Dendritic cell treated with granulocyte-macrophage colony-stimulating factor and Interleukin-4, amounts not matched to agents 40 ng/mL and 50 ng/mL, for 4 days (primary cell): ENCODE data around the gene SIT1.
"Not testable (repeated sequence)": the region's sequence is repeated elsewhere in the genome, so short reads cannot be mapped to it uniquely, and the experiment has no call there.

Experiments used
- H3K27ac Mint-ChIP-seq: one replicate; pipeline ENCODE4 v1.8.0; 2022; ENCODE audit warnings: mild to moderate bottlenecking, mixed read lengths
- H3K27me3 Mint-ChIP-seq: one replicate; pipeline ENCODE4 v1.8.0; 2022; ENCODE audit warnings: mild to moderate bottlenecking, mixed read lengths
- H3K36me3 Mint-ChIP-seq: one replicate; pipeline ENCODE4 v1.8.0; 2022; ENCODE audit warnings: low read depth, mixed read lengths
- H3K4me1 Mint-ChIP-seq: one replicate; pipeline ENCODE4 v1.8.0; 2022; ENCODE audit warnings: low read depth, mixed read lengths
- H3K4me3 Mint-ChIP-seq: one replicate; pipeline ENCODE4 v1.8.0; 2022; ENCODE audit warnings: mild to moderate bottlenecking, moderate library complexity, mixed read lengths
- H3K9me3 Mint-ChIP-seq: one replicate; pipeline ENCODE4 v1.8.0; 2022; ENCODE audit warnings: mixed read lengths
- intact Hi-C: fragments of 100-400 bp; cut with micrococcal nuclease; formaldehyde crosslinking; loops from one replicate; pipeline ENCODE4 v1.15.0; 2022

SIT1 gene

GRCh38 chr9:35619800-35620158 lies 31.0 kb downstream of the SIT1 start:
- H3K4me3 Mint-ChIP-seq: no peak overlapping the region
- peaks cover 51% of the 10 kb centered on the region for H3K4me1 Mint-ChIP-seq
- intact Hi-C loops: no loop called here
- H3K27me3 Mint-ChIP-seq: peaks cover 29% of the 10 kb centered on the region
- H3K9me3 Mint-ChIP-seq: no peaks in the 10 kb centered on the region
- H3K36me3 Mint-ChIP-seq: no peaks in the 10 kb centered on the region
- H3K27ac Mint-ChIP-seq: no peak overlapping the region

- intact Hi-C loops: no loop called here
- H3K27me3 Mint-ChIP-seq: peaks cover 36% of the 10 kb centered on the region
- peak overlapping the region; percentile 76 for H3K27ac Mint-ChIP-seq
- no peaks in the 10 kb centered on the region for H3K9me3 Mint-ChIP-seq
- H3K4me1 Mint-ChIP-seq: peaks cover 54% of the 10 kb centered on the region
- no peak overlapping the region for H3K4me3 Mint-ChIP-seq
- H3K36me3 Mint-ChIP-seq: no peaks in the 10 kb centered on the region
Measured at GRCh38 chr9:35618854-35619799, 31.6 kb downstream of the SIT1 start.

GRCh38 chr9:35618325-35618727 lies 32.4 kb downstream of the SIT1 start, which contains the start of gene CD72:
Gene CD72 (minus strand): TSS chr9:35618413. CDS start chr9:35618303, 110 bp downstream.
- Mint-ChIP-seq H3K36me3 (no peaks in the 10 kb centered on the region), H3K27ac (peak within 1 kb of the TSS; percentile 76), H3K4me3 (peak within 1 kb of the TSS; percentile 60), H3K4me1 (peaks cover 54% of the 10 kb centered on the region), H3K9me3 (no peaks in the 10 kb centered on the region), H3K27me3 (peaks cover 38% of the 10 kb centered on the region)
- intact Hi-C loops: no loop called here

- Mint-ChIP-seq H3K4me3 (peak overlapping the region; percentile 60), H3K36me3 (no peaks in the 10 kb centered on the region), H3K27ac (peak overlapping the region; percentile 76), H3K9me3 (no peaks in the 10 kb centered on the region), H3K27me3 (peaks cover 40% of the 10 kb centered on the region), H3K4me1 (peaks cover 54% of the 10 kb centered on the region)
- intact Hi-C loops: no loop called here
Measured at GRCh38 chr9:35617548-35617947, 33.2 kb downstream of the SIT1 start.

GRCh38 chr9:35616681-35617459 lies 33.9 kb downstream of the SIT1 start:
- Mint-ChIP-seq H3K27me3 (peaks cover 40% of the 10 kb centered on the region), H3K27ac (peak overlapping the region; percentile 76), H3K4me3 (peak overlapping the region; percentile 60), H3K36me3 (no peaks in the 10 kb centered on the region), H3K4me1 (peaks cover 53% of the 10 kb centered on the region), H3K9me3 (no peaks in the 10 kb centered on the region)
- intact Hi-C loops: no loop called here

- Mint-ChIP-seq H3K27me3 (peaks cover 37% of the 10 kb centered on the region), H3K4me3 (peak overlapping the region; percentile 60), H3K36me3 (no peaks in the 10 kb centered on the region), H3K9me3 (no peaks in the 10 kb centered on the region), H3K27ac (peak overlapping the region; percentile 76), H3K4me1 (peaks cover 49% of the 10 kb centered on the region)
- intact Hi-C loops: no loop called here
Measured at GRCh38 chr9:35615981-35616680, 34.6 kb downstream of the SIT1 start.

GRCh38 chr9:35612843-35613242 lies 37.9 kb downstream of the SIT1 start:
- Mint-ChIP-seq H3K4me3 (no peak overlapping the region), H3K4me1 (peaks cover 31% of the 10 kb centered on the region), H3K27me3 (peaks cover 35% of the 10 kb centered on the region), H3K27ac (no peak overlapping the region), H3K36me3 (peaks cover 29% of the 10 kb centered on the region), H3K9me3 (no peaks in the 10 kb centered on the region)
- intact Hi-C loops: no loop called here

- H3K27ac Mint-ChIP-seq, H3K4me3 Mint-ChIP-seq, H3K9me3 Mint-ChIP-seq, intact Hi-C loops: not testable (repeated sequence)
- H3K27me3 Mint-ChIP-seq: peaks cover 28% of the 10 kb centered on the region
- peaks cover 29% of the 10 kb centered on the region for H3K4me1 Mint-ChIP-seq
- peaks cover 37% of the 10 kb centered on the region for H3K36me3 Mint-ChIP-seq
Measured at GRCh38 chr9:35612066-35612465, 38.7 kb downstream of the SIT1 start.

GRCh38 chr9:35611230-35611797 lies 39.4 kb downstream of the SIT1 start:
- no peak overlapping the region for H3K27ac Mint-ChIP-seq

GRCh38 chr9:35609820-35610163 lies 40.9 kb downstream of the SIT1 start:
- H3K9me3 Mint-ChIP-seq: no peaks in the 10 kb centered on the region
- peaks cover 22% of the 10 kb centered on the region for H3K4me1 Mint-ChIP-seq
- no peak overlapping the region for H3K27ac Mint-ChIP-seq
- H3K4me3 Mint-ChIP-seq: no peak overlapping the region
- intact Hi-C loops: no loop called here
- H3K27me3 Mint-ChIP-seq: peaks cover 11% of the 10 kb centered on the region
- H3K36me3 Mint-ChIP-seq: peaks cover 42% of the 10 kb centered on the region

More at GRCh38 chr9:35611230-35611797, 39.4 kb downstream of the SIT1 start:
- no peaks in the 10 kb centered on the region for H3K9me3 Mint-ChIP-seq
- peaks cover 42% of the 10 kb centered on the region for H3K36me3 Mint-ChIP-seq
- H3K4me3 Mint-ChIP-seq: no peak overlapping the region
- peaks cover 27% of the 10 kb centered on the region for H3K4me1 Mint-ChIP-seq
- H3K27me3 Mint-ChIP-seq: peaks cover 20% of the 10 kb centered on the region
- intact Hi-C loops: no loop called here

GRCh38 chr9:35609001-35609819 lies 41.5 kb downstream of the SIT1 start:
- intact Hi-C loops: no loop called here
- no peak overlapping the region for H3K4me3 Mint-ChIP-seq
- peaks cover 25% of the 10 kb centered on the region for H3K4me1 Mint-ChIP-seq
- H3K36me3 Mint-ChIP-seq: peaks cover 47% of the 10 kb centered on the region
- H3K27ac Mint-ChIP-seq: no peak overlapping the region
- H3K9me3 Mint-ChIP-seq: no peaks in the 10 kb centered on the region
- peaks cover 5% of the 10 kb centered on the region for H3K27me3 Mint-ChIP-seq

- Mint-ChIP-seq H3K4me1 (peaks cover 34% of the 10 kb centered on the region), H3K4me3 (no peak overlapping the region)
- intact Hi-C loops: no loop called here
Measured at GRCh38 chr9:35608221-35608620, 42.5 kb downstream of the SIT1 start.

GRCh38 chr9:35606726-35607125 lies 44.0 kb downstream of the SIT1 start:
- Mint-ChIP-seq H3K9me3 (no peaks in the 10 kb centered on the region), H3K4me1 (peaks cover 42% of the 10 kb centered on the region), H3K27ac (no peak overlapping the region), H3K27me3 (no peaks in the 10 kb centered on the region), H3K4me3 (no peak overlapping the region), H3K36me3 (peaks cover 49% of the 10 kb centered on the region)
- intact Hi-C loops: no loop called here

More at GRCh38 chr9:35608221-35608620, 42.5 kb downstream of the SIT1 start:
- Mint-ChIP-seq H3K9me3 (no peaks in the 10 kb centered on the region), H3K27me3 (peaks cover 1% of the 10 kb centered on the region), H3K36me3 (peaks cover 49% of the 10 kb centered on the region), H3K27ac (no peak overlapping the region)
